Fibroblast of lung (primary cell): ENCODE results near the gene NT5C1B. TPM values are rescaled to one million over a fixed set of nuclear protein-coding genes. Genes with fewer than 3 reads are reported as not detected.
A peak's percentile ranks its signal among the peaks of the same experiment; 100 is the strongest.

Source experiments
- DNase-seq, 2 donors: peaks; one replicate each; pipeline versions ENCODE4 v3.0.0 to v3.0.0-alpha.2; 2010; ENCODE audit warnings: low read depth in 2 of 2
- H2AFZ ChIP-seq: 2 replicates; pipeline ENCODE4 v1.5.1; 2012; ENCODE audit warnings: low read length, control low read depth, inconsistent platforms
- H3K27ac ChIP-seq: 2 replicates; pipeline ENCODE4 v1.5.1; 2011; ENCODE audit warnings: low read length, control low read depth; ENCODE audit not compliant: insufficient read depth
- H3K27me3 ChIP-seq: 2 replicates; pipeline ENCODE4 v1.5.1; 2011; ENCODE audit warnings: mild to moderate bottlenecking, low read length; ENCODE audit not compliant: control insufficient read depth, insufficient read depth
- H3K36me3 ChIP-seq: 2 replicates; pipeline ENCODE4 v1.5.1; 2011; ENCODE audit warnings: low read length; ENCODE audit not compliant: control insufficient read depth, insufficient read depth
- H3K4me1 ChIP-seq: 2 replicates; pipeline ENCODE4 v1.5.1; 2011; ENCODE audit warnings: low read length; ENCODE audit not compliant: control insufficient read depth, insufficient read depth; ENCODE audit errors: extremely low read depth
- H3K4me2 ChIP-seq: 2 replicates; pipeline ENCODE4 v1.5.1; 2011; ENCODE audit warnings: low read length, control low read depth; ENCODE audit not compliant: insufficient read depth; ENCODE audit errors: extremely low read depth
- H3K4me3 ChIP-seq, 4 experiments: fragments of 200-600 bp in 1 of 4; sonication (generic) in 1 of 4; replicated peaks in 1 of 4; 2 replicates each; pipeline ENCODE4 v1.5.1; 2011 to 2016; ENCODE audit warnings: low read length in 4 of 4, low read depth in 3 of 4, mild to moderate bottlenecking in 3 of 4, control low read depth in 2 of 4, inconsistent platforms in 1 of 4, mixed read lengths in 1 of 4; ENCODE audit not compliant: insufficient read depth in 1 of 4; ENCODE audit errors: control extremely low read depth in 1 of 4
- H3K79me2 ChIP-seq: 2 replicates; pipeline ENCODE4 v1.5.1; 2012; ENCODE audit warnings: mild to moderate bottlenecking, low read length, inconsistent platforms; ENCODE audit not compliant: control insufficient read depth, insufficient read depth
- H3K9ac ChIP-seq: 2 replicates; pipeline ENCODE4 v1.5.1; 2011; ENCODE audit warnings: mild to moderate bottlenecking, low read length, control low read depth; ENCODE audit not compliant: insufficient read depth
- H3K9me3 ChIP-seq: 2 replicates; pipeline ENCODE4 v1.5.1; 2012; ENCODE audit warnings: low read depth, low read length; ENCODE audit not compliant: control insufficient read depth, insufficient read depth
- H4K20me1 ChIP-seq: 2 replicates; pipeline ENCODE4 v1.5.1; 2011; ENCODE audit warnings: low read length; ENCODE audit not compliant: control insufficient read depth, insufficient read depth; ENCODE audit errors: extremely low read depth
- EZH2 ChIP-seq: IDR thresholded peaks from 2 replicates; pipeline ENCODE4 v1.5.1; 2012; ENCODE audit warnings: low read length, control low read depth, mild to moderate bottlenecking; ENCODE audit errors: missing control alignments
- polyA plus RNA-seq, 2 donors: library from polyadenylated mRNA; depleted of rRNA in 1 of 2; stranded (reverse) in 1 of 2; unstranded in 1 of 2; fragments of >200 nt; gene quantifications; 2 replicates each; pipeline ENCODE4 v1.2.1, GENCODE V29; 2011 to 2012; ENCODE audit warnings: missing spikeins in 1 of 2
- total RNA-seq: library from RNA; depleted of rRNA; stranded (reverse); fragments of >200 nt; gene quantifications from 2 replicates; pipeline ENCODE4 v1.2.1, GENCODE V29; 2014
- TF ChIP-seq, protein P1 (sequence below), 2 donors: IDR thresholded peaks in 1 of 2; conservative IDR thresholded peaks in 1 of 2; 1 replicate in 1 of 2; 2 replicates in 1 of 2; pipeline ENCODE4 v1.5.1; 2011 to 2012; ENCODE audit warnings: low read length in 2 of 2, control low read depth in 1 of 2, inconsistent platforms in 1 of 2, low read depth in 1 of 2, mild to moderate bottlenecking in 1 of 2

NT5C1B gene
- total and polyA plus RNA-seq, 2 donors (not counting 1 experiment from before 2014, with no cell fraction given) = not detected

DNA sequence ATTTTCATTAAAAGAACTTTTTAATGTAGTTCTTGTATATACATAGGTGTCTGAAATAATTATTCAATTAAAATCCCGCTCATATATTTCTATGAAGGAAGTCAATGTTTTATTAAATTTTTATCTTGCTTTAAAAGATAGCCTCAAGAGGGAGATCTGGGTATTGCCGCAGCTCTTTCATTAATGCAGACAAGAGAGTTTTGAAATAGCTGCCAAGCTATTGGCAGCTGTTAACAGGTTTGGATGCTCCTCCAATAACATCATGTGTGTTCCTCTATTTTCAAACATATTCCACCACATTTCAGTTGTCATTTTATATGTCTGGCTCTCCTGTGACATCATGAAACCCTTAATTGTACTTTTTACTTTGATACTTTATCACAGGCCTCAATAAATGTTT, 12.9 kb upstream of the NT5C1B start:
- no peak overlapping the region for H3K4me3 ChIP-seq
- DNase-seq = no peak
- no peak for TF ChIP-seq EZH2
- TF ChIP-seq, protein P1, sequence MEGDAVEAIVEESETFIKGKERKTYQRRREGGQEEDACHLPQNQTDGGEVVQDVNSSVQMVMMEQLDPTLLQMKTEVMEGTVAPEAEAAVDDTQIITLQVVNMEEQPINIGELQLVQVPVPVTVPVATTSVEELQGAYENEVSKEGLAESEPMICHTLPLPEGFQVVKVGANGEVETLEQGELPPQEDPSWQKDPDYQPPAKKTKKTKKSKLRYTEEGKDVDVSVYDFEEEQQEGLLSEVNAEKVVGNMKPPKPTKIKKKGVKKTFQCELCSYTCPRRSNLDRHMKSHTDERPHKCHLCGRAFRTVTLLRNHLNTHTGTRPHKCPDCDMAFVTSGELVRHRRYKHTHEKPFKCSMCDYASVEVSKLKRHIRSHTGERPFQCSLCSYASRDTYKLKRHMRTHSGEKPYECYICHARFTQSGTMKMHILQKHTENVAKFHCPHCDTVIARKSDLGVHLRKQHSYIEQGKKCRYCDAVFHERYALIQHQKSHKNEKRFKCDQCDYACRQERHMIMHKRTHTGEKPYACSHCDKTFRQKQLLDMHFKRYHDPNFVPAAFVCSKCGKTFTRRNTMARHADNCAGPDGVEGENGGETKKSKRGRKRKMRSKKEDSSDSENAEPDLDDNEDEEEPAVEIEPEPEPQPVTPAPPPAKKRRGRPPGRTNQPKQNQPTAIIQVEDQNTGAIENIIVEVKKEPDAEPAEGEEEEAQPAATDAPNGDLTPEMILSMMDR (conservative IDR thresholded peaks at IDR 0.05 in 1 of 2, IDR thresholded peaks at IDR 0.05 in 1 of 2; ENCODE audit: low read depth in 1 of 2, low read length in 2 of 2) = no peak
- no peaks in the 10 kb centered on the region for H3K36me3 ChIP-seq
- no peaks in the 10 kb centered on the region for H4K20me1 ChIP-seq
- H3K4me2 ChIP-seq = no peak overlapping the region
- no peaks in the 10 kb centered on the region for H3K27me3 ChIP-seq
- no peaks in the 10 kb centered on the region for H3K9me3 ChIP-seq
- H2AFZ ChIP-seq = no peak overlapping the region
- peaks cover 14% of the 10 kb centered on the region for H3K4me1 ChIP-seq
- no peak overlapping the region for H3K9ac ChIP-seq
- H3K79me2 ChIP-seq = no peaks in the 10 kb centered on the region
- H3K27ac ChIP-seq = no peak overlapping the region

DNA sequence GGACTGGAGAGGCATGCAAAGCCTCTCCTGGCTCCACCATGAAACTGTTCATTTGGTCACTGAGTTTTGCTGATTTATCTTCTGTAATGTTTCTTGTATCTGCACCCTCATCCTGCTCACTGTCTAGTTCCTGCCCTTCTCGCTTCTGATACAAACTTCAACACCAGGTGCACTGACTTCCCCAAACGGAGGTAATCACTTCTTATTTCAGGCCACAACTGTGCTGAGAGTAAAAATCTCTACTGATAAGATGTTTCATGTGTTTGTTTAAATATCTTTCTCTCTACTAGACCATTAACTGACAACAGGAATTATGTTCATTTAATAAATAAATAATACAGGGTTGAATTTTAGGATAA, 10.9 kb upstream of the NT5C1B start:
- TF ChIP-seq, protein P1 (conservative IDR thresholded peaks at IDR 0.05 in 1 of 2, IDR thresholded peaks at IDR 0.05 in 1 of 2; ENCODE audit: low read depth in 1 of 2, low read length in 2 of 2) = no peak
- TF ChIP-seq EZH2 = no peak
- DNase-seq = no peak
- no peak overlapping the region for H2AFZ ChIP-seq
- H3K4me3 ChIP-seq = no peak overlapping the region
- no peaks in the 10 kb centered on the region for H4K20me1 ChIP-seq
- no peak overlapping the region for H3K27ac ChIP-seq
- peaks cover 14% of the 10 kb centered on the region for H3K4me1 ChIP-seq
- H3K4me2 ChIP-seq = no peak overlapping the region
- no peaks in the 10 kb centered on the region for H3K36me3 ChIP-seq
- H3K79me2 ChIP-seq = no peaks in the 10 kb centered on the region
- H3K27me3 ChIP-seq = no peaks in the 10 kb centered on the region
- H3K9ac ChIP-seq = no peak overlapping the region
- H3K9me3 ChIP-seq = no peaks in the 10 kb centered on the region

- Histone ChIP-seq H3K36me3 (no peaks in the 10 kb centered on the region), H3K9ac (no peak overlapping the region), H3K4me2 (peak overlapping the region; percentile 4), H3K4me1 (peaks cover 14% of the 10 kb centered on the region), H3K79me2 (no peaks in the 10 kb centered on the region), H2AFZ (no peak overlapping the region), H3K9me3 (no peaks in the 10 kb centered on the region), H3K27ac (peak overlapping the region; percentile 25), H4K20me1 (no peaks in the 10 kb centered on the region), H3K4me3 (no peak overlapping the region), H3K27me3 (no peaks in the 10 kb centered on the region)
- DNase-seq = peak; percentile 28 to 40
- TF ChIP-seq, protein P1 (conservative IDR thresholded peaks at IDR 0.05 in 1 of 2, IDR thresholded peaks at IDR 0.05 in 1 of 2; ENCODE audit: low read depth in 1 of 2, low read length in 2 of 2) = no peak
- TF ChIP-seq EZH2 = no peak
Measured at GRCh38 chr2:18599509-18600254, 10.3 kb upstream of the NT5C1B start.
